NCI-H2107 treated with DMSO at 0.1 percent for 48 hours (cell line): ENCODE data around the gene NCF4.

Experiments
- DNase-seq: peaks from one replicate; lab custom pipeline; 2025; ENCODE audit not compliant: unreplicated experiment; lab: John Stamatoyannopoulos, UW

Gene NCF4

DNA sequence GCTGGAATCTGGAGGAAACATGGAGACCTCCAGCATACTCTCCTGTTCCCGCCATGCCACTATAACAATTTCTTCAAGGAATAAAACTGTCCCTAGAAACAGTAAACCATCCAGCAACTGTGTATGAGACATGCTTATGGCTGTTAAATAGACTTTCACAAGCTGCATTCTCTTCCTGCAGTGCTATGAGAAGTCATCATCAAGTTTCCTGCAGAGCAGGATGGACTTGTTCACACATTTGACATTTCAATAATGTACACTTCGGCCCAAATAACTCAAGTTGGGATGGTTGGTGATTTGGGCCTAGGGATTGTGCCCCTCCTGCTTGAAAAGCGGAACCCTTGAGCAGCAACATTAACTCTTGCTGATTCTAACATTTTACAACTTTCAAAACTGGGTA is 32.5 kb downstream of the NCF4 start:
- no peak for DNase-seq

DNA sequence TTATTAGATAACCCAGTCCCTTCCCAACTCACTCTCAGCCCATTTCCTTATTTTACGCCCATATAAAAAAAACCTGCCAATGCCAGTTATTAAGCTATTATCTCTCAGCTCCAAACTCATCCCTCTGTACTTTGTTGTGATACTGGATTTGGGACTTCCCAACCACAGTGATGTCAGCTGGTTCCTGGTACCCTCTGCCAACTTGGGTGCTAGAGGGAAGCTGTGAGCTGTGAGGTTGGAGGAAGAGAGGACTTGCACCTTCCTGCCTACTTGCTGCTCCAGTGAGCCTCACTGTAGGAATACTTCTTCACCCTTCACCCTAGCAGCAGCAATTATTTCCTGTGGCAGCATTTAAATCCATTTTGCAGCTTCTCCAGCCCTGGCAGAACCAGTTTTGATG is 33.5 kb downstream of the NCF4 start:
- DNase-seq, result no peak

DNA sequence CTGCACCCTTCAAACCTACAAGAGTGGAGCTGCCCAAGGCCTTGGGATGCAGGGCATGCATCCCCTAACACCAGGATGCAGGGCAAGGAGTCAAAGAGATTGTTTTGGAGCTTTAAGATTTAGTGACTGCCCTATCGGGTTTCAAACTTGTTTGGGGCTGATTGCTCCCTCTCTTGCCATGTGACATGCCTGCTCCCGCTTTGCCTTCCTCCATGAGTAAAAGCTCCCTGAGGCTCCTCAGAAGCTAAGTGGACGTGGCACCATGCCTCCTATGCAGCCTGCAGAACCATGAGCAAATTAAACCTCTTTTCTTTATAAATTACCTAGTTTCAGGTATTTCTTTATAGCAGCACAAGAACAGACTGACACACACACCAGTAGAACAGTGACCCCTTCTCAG is 36.8 kb downstream of the NCF4 start:
- DNase-seq, result no peak

DNA sequence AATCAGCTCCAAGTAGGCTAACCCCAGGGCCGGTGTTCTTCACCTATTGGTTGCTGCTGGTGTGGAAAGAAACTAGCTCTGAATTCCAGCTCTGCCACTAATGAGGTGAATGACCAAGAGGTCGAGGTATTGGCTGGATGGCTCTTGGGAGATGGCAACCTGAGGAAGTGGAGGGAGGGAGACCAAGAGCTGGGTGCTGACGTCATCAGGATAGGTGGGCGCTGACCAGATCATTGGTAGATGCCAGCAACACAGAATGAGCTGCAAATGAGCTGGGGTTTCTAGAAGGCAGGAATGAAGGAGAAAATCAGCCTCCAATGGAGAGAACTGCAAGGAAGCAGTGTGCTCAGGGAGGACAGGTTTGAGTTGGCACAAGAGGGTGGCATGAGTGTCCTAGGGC is 37.9 kb downstream of the NCF4 start:
- DNase-seq, result no peak

DNA sequence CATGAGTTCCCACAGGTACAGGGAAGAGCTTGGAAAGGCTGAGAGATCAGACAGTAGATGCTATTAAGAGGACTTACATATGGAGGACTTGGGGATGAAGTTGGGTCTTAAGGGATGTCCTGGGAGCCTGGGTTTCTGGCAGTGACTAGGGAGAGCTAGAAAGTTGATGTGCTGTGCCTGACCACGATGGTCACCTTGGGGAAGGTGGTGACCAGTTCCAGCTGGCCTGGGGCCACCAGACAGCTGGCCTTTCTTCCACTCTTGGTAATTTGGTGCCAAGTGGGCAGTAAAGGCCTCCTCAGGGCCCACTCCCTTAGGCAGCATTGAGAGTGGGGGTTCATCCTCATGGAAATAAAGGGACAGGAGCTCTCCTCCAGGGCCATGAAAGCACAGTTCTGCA is 38.7 kb downstream of the NCF4 start:
- no peak for DNase-seq

DNA sequence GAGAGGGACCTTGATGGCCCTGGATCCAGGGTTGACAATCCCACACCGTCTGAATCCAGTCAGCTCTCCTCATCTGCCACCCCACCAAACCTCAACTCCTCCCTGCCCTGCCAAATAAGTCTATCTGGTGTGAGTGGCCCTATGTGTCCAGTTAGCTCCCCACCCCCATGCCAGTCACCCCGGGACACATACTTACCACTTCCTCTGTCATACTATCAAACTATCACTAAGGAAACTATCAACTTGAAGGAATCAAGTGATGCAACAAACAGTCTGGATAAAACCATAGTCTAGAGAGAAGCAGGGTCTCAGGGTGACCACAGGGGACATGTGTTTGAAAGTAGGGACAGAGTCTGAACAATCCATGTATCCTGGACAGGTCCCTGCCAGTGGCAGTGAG is 39.4 kb downstream of the NCF4 start:
- DNase-seq, result no peak

DNA sequence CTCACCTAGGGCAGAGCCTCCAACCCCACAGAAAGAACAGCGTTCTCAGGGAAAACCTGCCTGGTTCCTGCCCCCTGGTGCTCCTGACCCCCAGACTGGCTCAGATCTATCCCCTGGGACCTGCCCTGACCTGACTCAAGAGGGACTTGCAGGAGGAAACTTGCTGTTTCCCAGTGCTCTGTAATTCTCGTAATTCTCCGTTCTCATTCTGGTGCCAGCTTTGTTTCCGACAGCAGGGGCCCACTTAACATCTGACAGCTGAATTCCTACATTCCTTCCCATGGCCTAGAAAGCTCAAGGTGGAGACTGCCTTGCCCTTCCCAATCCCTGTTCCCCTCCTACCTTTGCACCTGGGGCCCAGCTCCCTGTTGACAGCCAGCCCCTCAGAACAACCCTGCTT is 40.1 kb downstream of the NCF4 start:
- no peak for DNase-seq

DNA sequence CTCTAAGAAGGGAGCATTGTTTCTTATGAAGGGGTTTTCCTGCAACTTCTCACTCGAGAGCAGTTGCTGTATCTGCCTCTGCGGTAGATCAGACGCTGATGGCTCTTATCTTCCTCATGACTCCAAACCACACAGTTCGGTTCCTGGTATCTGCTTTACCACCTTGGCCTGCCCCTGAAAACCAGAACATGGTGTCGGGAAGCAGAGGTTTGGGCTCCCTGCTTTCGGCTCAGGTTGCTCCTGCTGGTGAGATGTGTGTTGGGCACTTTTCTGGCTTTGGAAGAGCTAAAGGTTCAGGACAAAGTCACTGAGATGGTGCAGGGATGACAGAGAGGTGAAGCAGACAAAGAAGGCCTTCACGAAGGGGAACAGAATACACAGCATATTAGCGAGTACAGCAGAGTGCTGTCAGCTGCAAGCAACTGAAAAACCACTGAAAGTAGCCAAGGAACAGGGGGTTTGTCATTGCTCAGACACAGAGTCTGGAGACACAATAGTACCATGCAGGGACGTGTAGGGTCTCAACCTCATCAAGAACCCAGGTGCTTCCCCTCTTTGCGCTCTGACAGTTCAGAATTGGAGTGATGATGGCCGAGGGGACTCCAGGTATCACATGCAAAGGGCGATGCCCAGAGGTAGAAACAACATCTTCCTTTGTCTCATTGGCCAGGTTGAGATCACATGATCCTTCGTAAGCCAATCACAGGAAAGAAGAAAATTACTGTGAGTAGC is 40.8 kb downstream of the NCF4 start:
- DNase-seq, result no peak

DNA sequence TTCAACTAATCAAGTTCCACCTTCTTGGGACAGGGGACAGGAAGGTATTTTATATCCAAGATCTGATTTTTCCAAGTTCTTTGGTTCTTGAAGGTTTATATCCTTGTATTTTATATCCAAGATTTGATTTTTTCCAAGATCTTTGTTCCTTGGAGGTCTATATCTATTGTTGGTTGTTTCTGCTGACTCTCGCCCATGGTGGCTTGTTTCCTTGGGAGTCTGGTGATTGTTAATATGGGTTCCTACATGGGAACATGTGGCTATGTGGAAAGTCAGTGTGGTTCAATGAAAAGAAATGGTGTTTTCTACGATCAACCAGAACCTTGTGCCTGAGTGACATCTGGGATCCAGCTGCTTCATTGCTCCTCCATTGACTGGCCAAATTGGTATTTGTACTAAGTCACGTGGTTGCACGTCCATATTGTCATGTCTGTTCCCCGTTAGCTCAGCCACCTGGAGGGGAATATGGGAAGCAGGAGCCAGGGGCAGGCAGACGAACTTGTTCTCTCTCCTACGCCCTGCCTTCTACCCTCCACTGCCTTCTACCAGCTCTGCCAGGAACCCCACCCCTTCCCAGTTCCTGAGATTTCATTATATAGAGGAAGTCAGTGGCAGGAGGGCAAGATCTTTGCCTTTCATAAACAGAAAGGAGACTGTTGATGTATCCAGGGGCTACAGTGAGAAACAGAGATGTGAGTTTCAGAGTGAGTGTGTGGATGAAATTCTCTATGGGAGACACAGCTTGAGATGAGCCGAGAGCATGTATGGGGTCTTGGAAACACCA is 41.5 kb downstream of the NCF4 start:
- no peak for DNase-seq

DNA sequence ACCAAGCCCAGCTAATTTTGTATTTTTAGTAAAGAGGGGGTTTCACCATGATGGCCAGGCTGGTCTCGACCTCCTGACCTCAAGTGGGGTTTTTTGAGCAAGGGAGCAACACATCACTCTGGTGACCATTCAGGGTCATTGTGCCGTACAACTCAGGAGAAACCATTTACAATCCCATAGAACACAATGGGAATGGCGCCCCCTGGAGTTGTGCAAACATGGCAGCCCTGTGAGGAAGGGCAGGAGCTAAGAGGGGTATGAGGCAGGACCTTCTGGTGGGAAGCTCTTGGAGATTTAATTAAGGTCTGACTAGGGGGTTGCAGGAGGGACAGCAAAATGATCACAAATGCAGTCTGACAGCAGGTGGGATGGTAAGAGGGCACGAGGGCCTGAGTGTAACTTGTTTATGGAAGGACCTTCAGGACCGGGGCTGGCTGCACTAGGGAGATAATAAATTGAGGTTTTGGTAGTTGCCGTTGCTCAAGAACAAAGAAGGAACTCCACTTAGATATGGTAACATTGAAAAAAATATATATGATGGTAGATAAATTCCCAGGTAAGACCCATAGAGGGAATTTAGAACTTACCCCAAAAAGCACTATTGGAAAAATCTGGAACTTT is 43.6 kb downstream of the NCF4 start:
- no peak for DNase-seq

DNA sequence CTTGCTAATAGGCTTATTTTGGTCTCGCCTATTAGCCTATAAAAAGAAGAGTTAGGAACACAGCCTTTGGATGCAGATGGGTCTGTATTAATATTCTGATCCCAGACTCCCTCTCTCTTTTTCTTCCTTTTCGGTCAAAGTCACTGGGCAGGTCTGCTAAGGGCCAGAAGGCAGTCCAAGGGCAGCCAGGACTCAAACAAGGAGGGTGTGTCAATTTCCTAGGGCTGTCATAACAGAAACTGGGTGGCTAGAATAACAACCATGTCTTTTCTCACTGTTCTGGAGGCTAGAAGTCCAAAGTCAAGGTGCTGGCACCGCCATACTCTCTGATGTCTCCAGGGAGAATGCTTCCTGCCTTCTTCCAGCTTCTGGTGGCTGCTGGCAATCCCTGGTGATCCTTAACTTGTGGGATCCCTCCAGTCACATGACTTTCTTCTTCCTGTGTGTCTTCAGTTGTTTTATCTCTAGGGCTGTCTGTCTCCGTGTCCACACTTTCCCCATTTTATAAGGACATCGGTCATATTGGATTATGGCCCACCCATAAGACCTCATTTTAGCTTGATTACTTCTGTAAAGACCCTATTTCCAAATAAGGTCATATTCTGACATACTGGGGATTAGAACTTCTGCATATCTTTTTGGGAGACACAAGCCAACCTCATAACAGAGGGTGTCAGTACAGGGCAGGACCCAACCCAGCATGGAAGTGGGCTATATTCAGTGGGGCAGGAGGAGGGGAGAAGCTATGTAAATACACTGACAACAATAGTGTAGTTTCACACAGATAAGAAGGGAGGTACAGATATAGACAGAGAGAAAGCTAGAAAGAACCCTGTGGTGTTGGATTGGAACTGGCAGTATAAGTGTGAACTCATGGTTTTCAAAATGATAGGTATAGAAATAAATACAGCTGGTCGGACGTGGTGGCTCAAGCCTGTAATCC is 46.7 kb downstream of the NCF4 start:
- DNase-seq, result no peak

DNA sequence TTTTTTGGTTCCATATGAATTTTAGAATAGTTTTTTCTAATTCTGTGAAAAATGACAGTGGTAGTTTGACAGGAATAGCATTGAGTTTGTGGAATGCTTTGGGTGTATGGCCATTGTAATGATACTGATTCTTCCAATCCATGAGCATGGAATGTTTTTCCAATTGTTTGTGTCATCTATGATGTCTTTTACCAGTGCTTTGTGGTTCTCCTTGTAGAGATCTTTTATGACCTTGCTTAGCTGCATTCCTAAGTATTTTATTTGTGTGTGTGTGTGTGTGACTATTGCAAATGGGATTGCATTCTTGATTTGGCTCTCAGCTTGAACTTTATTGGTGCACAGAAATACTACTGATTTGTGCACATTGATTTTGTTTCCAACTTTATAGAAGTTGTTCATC is 49.7 kb downstream of the NCF4 start:
- no peak for DNase-seq

DNA sequence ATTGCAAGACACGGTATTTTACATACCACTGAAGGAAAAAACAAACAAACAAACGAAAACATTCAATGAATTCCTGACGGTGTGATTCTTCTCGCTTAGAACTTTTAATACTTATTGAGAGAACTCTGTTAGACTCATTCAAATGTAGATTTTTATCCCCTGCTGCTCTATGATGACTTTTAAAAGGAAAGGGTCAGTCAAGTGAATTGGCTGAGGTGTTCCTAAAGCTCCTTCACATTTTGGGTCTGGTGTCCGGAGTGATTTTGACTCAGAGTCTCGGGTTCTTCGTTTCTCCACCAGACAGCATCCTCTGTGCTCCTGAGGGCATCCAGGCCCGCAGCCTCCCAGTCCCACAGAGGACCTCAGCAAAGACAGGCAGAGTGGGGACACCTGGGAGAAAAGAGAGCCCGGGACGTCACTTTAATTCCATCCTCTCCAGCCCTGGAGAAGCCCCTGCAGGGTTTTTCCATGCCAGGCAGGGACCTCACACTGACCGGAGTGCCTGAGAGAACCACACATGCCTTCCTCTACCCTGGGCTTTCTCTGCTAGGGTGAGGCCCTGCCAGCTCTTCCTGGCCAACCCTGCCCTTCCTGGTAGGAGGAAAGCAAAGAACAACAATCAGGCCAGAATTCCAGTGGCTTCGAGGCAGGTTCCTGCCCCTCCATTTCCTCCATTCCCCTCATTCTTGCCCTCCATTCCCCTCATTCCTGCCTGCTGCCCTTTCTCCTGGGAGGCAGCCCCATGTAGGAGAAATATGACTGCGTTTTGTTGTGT is 51.3 kb downstream of the NCF4 start:
- DNase-seq, result no peak

DNA sequence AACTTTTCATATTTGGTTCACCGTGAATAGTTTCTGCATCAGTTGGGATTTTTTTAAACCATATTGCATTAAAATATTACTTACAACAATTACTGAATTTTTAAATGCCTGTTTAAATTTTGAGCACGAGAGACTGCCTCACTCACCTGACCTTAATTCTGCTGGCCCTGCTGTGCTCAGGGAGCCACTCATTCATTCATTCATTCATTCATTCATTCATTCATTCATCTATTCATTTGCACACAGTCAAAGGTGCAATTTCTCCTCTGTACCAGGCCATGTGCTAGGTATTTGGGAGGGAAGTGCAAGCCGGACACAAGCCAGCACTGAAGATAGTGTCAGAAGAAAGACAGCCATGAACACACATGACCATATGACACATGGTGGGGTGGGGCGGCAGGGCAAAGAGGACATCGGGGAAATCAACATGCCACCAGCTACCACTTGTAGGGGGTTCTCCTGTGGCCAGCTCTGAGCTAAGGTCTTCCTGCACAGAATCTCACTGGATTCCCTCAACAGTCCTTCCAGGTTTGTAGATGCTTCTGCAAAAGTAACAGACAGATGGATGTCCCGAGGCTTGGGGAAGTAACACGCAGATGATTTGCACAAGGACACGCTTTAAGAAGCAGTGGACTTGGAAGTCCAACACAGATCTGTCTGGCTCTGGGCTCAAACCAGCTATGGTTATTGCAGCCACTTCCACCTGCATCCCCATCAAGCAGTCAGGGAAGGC is 52.1 kb downstream of the NCF4 start:
- no peak for DNase-seq

DNA sequence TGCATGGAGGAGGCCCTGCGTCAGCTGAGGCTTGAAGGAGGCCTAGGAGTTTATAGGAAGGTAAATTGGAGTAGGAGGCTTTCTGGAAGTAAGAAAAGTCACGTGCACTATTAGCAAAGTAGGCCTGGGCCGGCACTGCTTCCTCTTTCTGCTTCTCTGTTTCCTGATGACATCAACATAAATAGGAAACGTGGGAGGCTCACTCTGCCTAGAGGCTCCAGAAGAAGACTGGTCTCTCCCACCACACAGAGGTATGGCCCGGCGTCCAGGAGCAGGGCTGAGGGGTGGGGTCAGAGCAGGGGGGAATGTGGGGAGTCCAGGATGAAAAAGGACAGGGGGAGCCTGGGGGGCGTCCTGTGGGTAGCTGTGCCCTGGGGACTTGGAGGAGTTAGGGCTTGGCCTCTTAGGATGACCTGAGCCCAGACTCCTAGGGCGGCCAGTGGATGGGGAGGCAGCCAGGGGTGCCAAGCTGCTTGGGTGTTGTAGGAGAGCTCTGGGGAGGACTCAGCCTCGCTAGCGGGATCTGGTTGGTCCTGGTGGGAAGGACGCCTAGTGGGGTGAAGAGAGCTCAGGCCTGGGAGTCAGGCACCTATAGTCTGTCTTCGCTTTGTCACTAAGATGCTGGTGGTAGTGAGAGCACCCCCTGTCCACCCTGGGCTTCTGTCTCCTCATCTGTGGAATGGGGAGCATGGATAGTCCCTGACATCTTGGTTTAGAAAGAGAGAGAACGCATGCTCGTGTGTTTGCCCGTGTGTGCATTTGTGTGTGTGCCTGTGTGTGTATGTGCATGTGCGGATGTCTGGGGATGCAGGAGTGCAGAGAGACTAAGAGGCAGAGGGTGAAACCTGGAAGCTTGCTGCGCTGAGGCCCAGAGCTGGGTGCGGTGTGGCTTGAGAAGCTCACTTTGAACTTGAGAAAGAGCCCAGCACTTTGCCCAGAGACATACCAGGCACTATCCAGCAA is 52.9 kb downstream of the NCF4 start, which contains the start of gene CSF2RB:
Gene CSF2RB (plus strand): TSS at position 202 of the 963 bp plus-strand sequence. CDS start 8,580 bp downstream, outside the sequence.
- DNase-seq, result no peak

DNA sequence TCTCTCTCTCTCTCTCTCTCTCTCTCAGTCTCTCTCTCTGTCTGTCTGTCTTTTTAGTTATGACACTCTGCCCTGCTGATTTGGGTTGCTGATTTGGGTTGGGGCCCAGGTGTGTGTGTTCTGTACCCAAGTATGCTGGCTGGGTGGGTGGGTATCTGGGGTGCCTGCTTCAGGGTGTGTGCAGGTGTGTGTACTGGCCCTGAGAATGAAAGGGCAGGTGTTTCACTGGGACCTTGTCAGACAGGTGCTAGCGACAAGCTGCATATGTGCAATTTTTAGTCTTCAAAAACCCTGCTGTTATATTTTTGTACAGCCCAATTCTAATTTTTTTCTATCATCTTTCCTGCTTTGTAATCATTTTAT is 53.6 kb downstream of the NCF4 start:
- DNase-seq, result no peak

DNA sequence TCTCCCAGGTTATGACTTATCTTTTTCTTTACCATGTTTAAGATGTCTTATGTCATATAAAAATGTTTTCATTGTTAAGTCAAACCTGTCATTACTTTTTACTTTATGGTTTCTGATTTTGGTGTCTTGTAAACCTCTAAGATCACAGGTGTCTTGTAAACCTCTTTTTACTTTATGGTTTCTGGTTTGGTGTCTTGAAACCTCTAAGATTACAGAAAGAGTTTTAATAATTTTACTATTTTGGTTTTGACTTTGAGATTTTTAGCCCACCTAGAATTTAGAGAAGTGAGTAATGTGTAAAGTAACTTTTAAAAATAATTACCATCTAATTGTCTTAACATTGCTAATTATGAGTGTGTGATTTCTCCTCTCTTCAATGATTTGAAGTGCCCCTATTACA is 55.2 kb downstream of the NCF4 start:
- no peak for DNase-seq

DNA sequence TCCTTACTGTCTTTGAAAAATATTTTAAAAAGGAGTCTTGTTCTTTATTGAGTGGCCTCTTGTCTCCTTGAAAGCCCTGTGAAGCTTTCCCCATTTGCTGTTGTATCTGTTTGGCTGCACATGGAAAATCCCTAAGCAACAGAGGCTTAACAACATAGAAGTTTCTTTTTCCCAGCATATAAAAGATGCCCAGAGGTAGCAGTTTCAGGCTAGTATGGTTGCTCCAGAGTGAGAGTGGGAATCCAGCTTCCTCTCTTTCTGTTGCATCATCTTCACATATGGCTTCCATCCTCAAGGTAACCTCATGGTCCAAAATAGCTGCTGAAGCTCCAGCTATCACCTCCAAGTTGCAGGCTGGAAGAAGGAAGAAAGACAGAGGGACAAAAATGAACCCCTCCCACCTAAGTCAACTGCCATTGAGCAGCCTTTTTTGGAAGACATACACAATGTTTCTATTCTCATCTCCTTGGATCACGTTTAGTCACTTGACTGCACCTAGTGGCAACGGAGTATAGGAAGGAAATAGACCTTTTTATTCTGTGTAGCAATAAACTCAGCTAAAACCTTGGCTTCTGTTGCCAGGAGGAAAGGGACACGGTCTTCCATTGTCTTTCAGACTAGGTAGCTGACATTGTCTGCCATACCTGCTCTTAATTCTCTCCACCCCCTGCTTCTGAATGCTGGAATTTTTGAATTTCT is 57.9 kb downstream of the NCF4 start:
- DNase-seq, result no peak
